ENCODE data around the gene C1QTNF6. TPM values are rescaled to one million over a fixed set of nuclear protein-coding genes. Genes with fewer than 3 reads are reported as not detected.

Gene C1QTNF6
- total and polyA plus RNA-seq, 2 of the 4 experiments (the other 2 are of a cell fraction) = 1.1 to 10.9 TPM

DNA sequence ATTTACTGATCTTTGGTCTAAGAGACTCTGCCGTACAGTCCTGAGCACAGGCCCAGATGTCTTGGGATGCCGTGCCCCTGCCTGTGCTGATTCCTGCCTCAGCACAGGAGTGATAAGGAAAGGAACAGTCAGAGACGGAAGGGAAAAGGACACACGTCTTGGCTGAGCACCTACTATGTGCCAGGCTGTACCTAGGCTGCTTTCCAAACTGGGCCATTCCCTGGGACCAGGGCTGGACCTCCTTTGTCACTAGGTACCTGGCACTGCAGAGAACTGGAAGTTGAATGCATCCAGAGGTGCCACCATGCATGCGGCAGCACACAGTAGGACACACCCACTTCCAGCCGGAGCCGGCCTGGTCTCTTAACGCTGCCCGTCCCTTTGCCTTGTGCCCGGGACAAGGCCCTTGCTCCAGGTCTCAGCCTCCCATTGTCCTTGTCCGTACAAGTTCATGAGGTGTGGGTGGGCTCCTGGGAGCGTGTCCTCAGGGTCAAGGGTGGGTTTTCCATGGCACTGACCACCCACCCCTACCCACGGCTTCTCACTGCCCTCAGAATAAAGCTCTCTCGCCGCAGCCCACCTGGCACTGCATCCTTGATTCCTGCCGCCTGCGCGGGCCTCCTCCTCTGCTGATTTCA lies 25.3 kb upstream of the C1QTNF6 start:
- Histone ChIP-seq H2BK20ac (ENCODE audit: low read depth, low read length) (no peak overlapping the region), H3K36me3 (ENCODE audit: control insufficient read depth, insufficient read depth, low read length) (no peaks in the 10 kb centered on the region), H2BK5ac (ENCODE audit: low read depth, low read length, poor library complexity, severe bottlenecking) (no peak overlapping the region), H3K4me2 (ENCODE audit: low read depth, low read length) (no peak overlapping the region), H4K8ac (ENCODE audit: low read depth in 2 of 2, low read length in 2 of 2) (no peak overlapping the region), H3K23ac (ENCODE audit: low read depth, low read length) (no peak overlapping the region), H4K5ac (ENCODE audit: low read depth, low read length) (no peak overlapping the region), H3K9me1 (ENCODE audit: insufficient read depth, low read length) (no peaks in the 10 kb centered on the region), H3K9ac (ENCODE audit: low read depth, low read length) (no peak overlapping the region), H3K9me3 (ENCODE audit: control insufficient read depth, insufficient read depth, low read length) (no peaks in the 10 kb centered on the region), H3K14ac (replicated peaks; ENCODE audit: low read depth, low read length) (no peak overlapping the region), H2AK9ac (replicated peaks; ENCODE audit: low read depth, low read length, poor library complexity) (no peak overlapping the region), H2AK5ac (ENCODE audit: low read depth, low read length) (no peak overlapping the region), H4K91ac (ENCODE audit: insufficient read depth, low read depth, low read length) (no peak overlapping the region), H2BK15ac (ENCODE audit: low read depth, low read length) (no peak overlapping the region), H3K27me3 (ENCODE audit: control insufficient read depth, insufficient read depth, low read length) (peaks cover 72% of the 10 kb centered on the region), H3K27ac (ENCODE audit: insufficient read depth, low read length) (no peak overlapping the region), H2BK120ac (ENCODE audit: low read depth, low read length) (no peak overlapping the region), H3K56ac (ENCODE audit: extremely low read depth, insufficient read depth, low read length) (no peak overlapping the region), H3K4me1 (ENCODE audit: control insufficient read depth, insufficient read depth, low read length) (peaks cover 4% of the 10 kb centered on the region; the same call in 1 of the 2 replicates), H3K79me1 (ENCODE audit: low read depth in 1 of 2, low read length in 2 of 2) (no peaks in the 10 kb centered on the region), H2AFZ (replicated peaks; ENCODE audit: low read length, poor library complexity) (no peak overlapping the region), H4K20me1 (ENCODE audit: insufficient read depth, low read length) (no peaks in the 10 kb centered on the region), H3K4me3 (ENCODE audit: insufficient read depth, low read depth, low read length) (no peak overlapping the region), H3K4ac (ENCODE audit: low read depth, low read length) (no peak overlapping the region), H3K18ac (ENCODE audit: low read depth, low read length) (no peak overlapping the region)
- dilution Hi-C loops (cut with HindIII; ENCODE audit: low sequenced_read_pairs, unreplicated experiment) = no loop called here
- ChIA-PET CTCF (no interaction called here), POLR2A (ENCODE audit: unreplicated experiment) (no interaction called here)
- in situ Hi-C loops (cut with MboI; ENCODE audit: low sequenced_read_pairs) = no loop called here
- ATAC-seq (ENCODE audit: low read depth) (no peak), DNase-seq (no peak)
- intact Hi-C loops (cut with micrococcal nuclease) = no loop called here
- WGBS, 2 experiments (ENCODE audit: extremely low coverage in 2 of 2, insufficient read length in 1 of 2) = 70% methylated on average over 3 of the region's 18 CpGs; no CpG with 5 or more reads in 1 of the 2 experiments
- no TSS peak for BruUV-seq (replicated peaks)
- TF ChIP-seq CEBPB (IDR thresholded peaks at IDR 0.05; ENCODE audit: low read depth, low read length) (no peak), MAZ (IDR thresholded peaks at IDR 0.05; ENCODE audit: borderline replicate concordance, low read depth, low read length) (no peak)
